ENCODE results near the gene LIPJ.

Gene LIPJ, protein sequence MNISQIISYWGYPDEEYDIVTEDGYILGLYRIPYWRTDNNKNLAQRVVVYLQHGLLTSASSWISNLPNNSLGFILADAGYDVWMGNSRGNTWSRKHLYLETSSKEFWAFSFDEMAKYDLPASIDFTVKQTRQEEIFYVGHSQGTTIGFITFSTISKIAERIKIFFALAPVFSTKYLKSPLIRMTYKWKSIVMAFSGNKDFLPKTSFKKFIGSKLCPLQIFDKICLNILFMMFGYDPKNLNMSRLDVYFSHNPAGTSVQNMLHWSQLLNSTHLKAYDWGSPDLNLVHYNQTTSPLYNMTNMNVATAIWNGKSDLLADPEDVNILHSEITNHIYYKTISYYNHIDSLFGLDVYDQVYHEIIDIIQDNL

DNA sequence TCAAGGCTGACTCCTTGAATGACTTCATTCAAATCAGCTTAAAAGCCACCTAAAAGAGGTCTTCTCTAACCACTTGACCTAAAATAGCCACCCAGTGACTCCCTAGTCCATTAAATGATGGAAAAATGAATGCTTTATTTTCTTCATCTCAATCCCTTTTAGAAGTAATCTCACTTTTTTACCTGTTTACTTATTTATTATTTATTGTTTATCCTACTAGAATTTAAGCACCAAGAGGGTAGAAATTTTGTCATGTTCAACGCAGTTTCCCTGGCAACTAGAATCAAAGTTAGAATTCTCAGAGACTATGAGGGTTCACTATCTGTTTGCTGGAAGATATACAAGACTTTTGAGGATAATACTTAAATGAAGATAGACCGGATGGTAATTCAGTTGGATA is at the start of gene LIPJ:
Gene LIPJ, plus strand, starts transcription at position 301 of the 400 bp plus-strand sequence. CDS start 3,926 bp downstream, outside the sequence.
- no peak for DNase-seq
- TF ChIP-seq GATA1 (IDR thresholded peaks at IDR 0.05; ENCODE audit: low read depth, low read length) (no peak), POLR2A (IDR thresholded peaks at IDR 0.05; ENCODE audit: low read length) (no peak)

DNA sequence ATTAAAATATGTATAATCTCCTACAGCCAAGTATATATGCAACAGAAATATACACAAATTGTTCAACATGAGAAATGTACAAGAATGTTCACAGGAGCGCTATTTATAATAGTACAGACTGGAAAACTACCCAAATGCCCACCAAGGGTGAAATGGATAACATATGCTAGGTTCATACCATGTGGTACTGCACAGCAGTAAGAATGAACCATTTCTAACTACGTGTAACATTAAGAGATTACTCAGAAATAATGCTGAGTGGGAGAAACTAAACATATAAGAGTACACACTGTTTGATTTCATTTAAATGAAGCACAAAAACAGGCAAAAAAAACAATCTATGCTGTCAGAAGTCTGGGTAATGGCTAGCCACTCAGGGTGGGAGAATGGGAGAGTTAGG is 49.2 kb upstream of the LIPJ start:
- TF ChIP-seq POLR2A (IDR thresholded peaks at IDR 0.05; ENCODE audit: low read length) (no peak), GATA1 (IDR thresholded peaks at IDR 0.05; ENCODE audit: low read depth, low read length) (no peak)
- DNase-seq: no peak

GRCh38 chr10:88538048-88538447 is 48.5 kb upstream of the LIPJ start:
- no peak for DNase-seq
- TF ChIP-seq POLR2A (IDR thresholded peaks at IDR 0.05; ENCODE audit: low read length) (no peak), GATA1 (IDR thresholded peaks at IDR 0.05; ENCODE audit: low read depth, low read length) (no peak)

DNA sequence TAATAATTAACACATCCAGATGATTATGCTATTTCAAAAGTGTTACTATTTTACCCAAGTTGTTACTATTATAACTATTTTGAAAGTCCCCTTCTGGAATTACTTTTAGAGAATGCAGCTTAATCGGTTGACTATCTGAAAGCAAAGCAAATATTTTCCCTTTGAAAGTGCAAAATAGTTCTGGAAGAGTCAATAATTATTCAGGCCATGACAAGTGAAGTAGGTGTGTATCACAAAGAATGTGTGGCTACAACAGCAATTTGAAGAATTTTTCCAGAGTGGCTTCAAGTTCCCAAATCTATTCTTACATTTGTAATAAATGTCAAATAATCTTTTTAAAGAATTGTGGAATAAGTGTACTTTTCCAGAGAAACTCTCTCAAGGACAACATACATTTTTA is 46.2 kb upstream of the LIPJ start:
- DNase-seq: no peak
- no peak for TF ChIP-seq POLR2A (IDR thresholded peaks at IDR 0.05; ENCODE audit: low read length)

DNA sequence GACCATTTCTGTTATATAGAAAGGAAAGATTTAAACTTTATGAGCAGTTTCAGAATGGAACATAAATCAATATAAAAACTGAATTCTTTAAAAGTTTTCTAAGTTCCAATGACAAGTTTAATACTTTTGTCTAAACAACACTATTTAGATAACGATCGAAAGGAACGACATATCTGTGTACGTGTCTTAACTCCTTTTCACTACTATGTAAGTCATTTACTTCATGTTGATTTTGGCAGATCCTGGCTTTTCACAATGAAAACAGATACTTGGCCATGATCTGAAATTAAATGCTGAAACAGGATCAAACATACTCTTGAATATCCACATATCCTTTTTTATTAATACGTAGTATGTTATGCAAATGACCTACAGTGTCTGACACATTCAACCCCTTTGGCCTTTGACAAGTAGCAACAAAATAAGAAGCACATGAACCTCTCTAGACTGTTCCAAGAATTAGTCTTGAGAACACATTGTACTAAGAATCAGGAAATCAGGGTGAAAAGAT is 45.4 kb upstream of the LIPJ start:
- DNase-seq: no peak
- TF ChIP-seq POLR2A (IDR thresholded peaks at IDR 0.05; ENCODE audit: low read length) (no peak), GATA1 (IDR thresholded peaks at IDR 0.05; ENCODE audit: low read depth, low read length) (no peak)

- DNase-seq: no peak
- no peak for TF ChIP-seq POLR2A (IDR thresholded peaks at IDR 0.05; ENCODE audit: low read length)
- TF ChIP-seq GATA1 (IDR thresholded peaks at IDR 0.05; ENCODE audit: low read depth, low read length): no peak
These were observed 44.0 kb upstream of the LIPJ start for GRCh38 chr10:88542522-88542921.

GRCh38 chr10:88544140-88544870 is 42.3 kb upstream of the LIPJ start:
- DNase-seq: no peak
- TF ChIP-seq GATA1 (IDR thresholded peaks at IDR 0.05; ENCODE audit: low read depth, low read length) (no peak), POLR2A (IDR thresholded peaks at IDR 0.05; ENCODE audit: low read length) (no peak)

DNA sequence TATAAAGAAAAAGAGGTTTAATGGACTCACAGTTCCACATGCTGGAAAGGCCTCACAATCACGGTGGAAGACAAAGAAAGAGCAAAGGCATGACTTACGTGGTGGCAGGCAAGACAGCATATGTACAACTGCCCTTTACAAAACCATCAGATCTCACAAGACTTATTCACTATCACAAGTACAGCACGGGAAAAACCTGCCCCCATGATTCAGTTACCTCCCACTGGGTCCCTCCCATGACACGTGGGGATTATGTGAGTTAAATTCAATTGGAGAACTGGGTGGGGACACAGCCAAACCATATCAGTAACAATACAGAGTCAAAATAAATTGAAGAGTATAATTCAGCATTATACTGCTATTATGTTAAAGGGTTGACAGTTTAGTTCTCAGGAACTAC is 41.2 kb upstream of the LIPJ start:
- no peak for TF ChIP-seq GATA1 (IDR thresholded peaks at IDR 0.05; ENCODE audit: low read depth, low read length)
- no peak for TF ChIP-seq POLR2A (IDR thresholded peaks at IDR 0.05; ENCODE audit: low read length)
- no peak for DNase-seq

DNA sequence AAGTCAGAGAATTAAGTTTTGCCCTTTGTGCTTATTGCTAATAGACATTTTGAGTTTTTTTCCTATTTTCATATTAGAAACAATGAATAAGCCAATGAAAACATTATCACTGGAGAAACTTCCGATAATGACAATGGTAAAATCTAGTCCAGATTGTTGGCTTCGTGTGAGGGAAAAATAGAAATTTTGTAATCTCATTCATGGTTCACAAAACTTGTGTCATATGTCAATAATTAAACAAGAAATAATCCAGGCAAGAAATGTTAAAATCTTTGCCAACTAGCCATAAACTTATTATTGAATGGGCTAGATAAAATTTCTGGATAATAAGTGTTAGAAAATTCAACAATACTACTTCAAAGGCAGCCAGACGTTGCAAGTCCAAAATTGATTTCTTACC is 40.1 kb upstream of the LIPJ start:
- no peak for DNase-seq
- TF ChIP-seq POLR2A (IDR thresholded peaks at IDR 0.05; ENCODE audit: low read length) (no peak), GATA1 (IDR thresholded peaks at IDR 0.05; ENCODE audit: low read depth, low read length) (no peak)

GRCh38 chr10:88551246-88551645 is 35.3 kb upstream of the LIPJ start:
- no peak for DNase-seq
- TF ChIP-seq GATA1 (IDR thresholded peaks at IDR 0.05; ENCODE audit: low read depth, low read length) (no peak), POLR2A (IDR thresholded peaks at IDR 0.05; ENCODE audit: low read length) (no peak)

GRCh38 chr10:88553116-88553752 is 33.3 kb upstream of the LIPJ start:
- peak; percentile 29 to 51 for DNase-seq
- TF ChIP-seq GATA1 (IDR thresholded peaks at IDR 0.05; ENCODE audit: low read depth, low read length) (no peak), POLR2A (IDR thresholded peaks at IDR 0.05; ENCODE audit: low read length) (no peak)

- no peak for DNase-seq
- TF ChIP-seq GATA1 (IDR thresholded peaks at IDR 0.05; ENCODE audit: low read depth, low read length): no peak
- TF ChIP-seq POLR2A (IDR thresholded peaks at IDR 0.05; ENCODE audit: low read length): no peak
These were observed 31.2 kb upstream of the LIPJ start for GRCh38 chr10:88555190-88555908.

- TF ChIP-seq POLR2A (IDR thresholded peaks at IDR 0.05; ENCODE audit: low read length) (no peak), GATA1 (IDR thresholded peaks at IDR 0.05; ENCODE audit: low read depth, low read length) (no peak)
- no peak for DNase-seq
These were observed 29.3 kb upstream of the LIPJ start for GRCh38 chr10:88557256-88557655.

DNA sequence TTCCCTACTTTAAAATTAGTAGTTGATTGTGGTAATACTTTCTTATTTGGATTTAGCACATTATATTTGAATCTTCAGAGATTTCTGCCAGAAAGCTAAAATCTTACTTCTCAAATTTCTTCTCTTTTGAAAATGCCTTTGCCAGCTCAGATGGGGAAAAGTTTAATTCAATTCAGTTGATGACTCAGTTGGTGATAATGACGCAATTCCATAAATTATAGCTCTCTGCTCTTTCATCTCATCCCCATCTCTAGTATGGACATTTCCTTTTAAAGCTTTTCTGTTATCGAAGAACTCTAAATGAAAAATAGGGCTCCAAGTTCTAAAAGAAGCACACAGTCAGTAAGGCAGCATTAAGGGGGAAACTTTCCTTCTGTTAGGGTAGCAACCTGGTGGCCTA is 28.9 kb upstream of the LIPJ start:
- DNase-seq: no peak
- no peak for TF ChIP-seq POLR2A (IDR thresholded peaks at IDR 0.05; ENCODE audit: low read length)
- TF ChIP-seq GATA1 (IDR thresholded peaks at IDR 0.05; ENCODE audit: low read depth, low read length): no peak

All from erythroblast (primary cell).